Measurements from ENCODE around the gene EIF4G1.

- TF ChIP-seq RAD21 (IDR thresholded peaks at IDR 0.05; ENCODE audit: low read depth) = no peak
- TF ChIP-seq POLR2A (IDR thresholded peaks at IDR 0.05; ENCODE audit: borderline replicate concordance, extremely low read depth, insufficient read depth, insufficient read length) = no peak
- TF ChIP-seq EZH2 (IDR thresholded peaks at IDR 0.05) = no peak
- TF ChIP-seq, protein P1, sequence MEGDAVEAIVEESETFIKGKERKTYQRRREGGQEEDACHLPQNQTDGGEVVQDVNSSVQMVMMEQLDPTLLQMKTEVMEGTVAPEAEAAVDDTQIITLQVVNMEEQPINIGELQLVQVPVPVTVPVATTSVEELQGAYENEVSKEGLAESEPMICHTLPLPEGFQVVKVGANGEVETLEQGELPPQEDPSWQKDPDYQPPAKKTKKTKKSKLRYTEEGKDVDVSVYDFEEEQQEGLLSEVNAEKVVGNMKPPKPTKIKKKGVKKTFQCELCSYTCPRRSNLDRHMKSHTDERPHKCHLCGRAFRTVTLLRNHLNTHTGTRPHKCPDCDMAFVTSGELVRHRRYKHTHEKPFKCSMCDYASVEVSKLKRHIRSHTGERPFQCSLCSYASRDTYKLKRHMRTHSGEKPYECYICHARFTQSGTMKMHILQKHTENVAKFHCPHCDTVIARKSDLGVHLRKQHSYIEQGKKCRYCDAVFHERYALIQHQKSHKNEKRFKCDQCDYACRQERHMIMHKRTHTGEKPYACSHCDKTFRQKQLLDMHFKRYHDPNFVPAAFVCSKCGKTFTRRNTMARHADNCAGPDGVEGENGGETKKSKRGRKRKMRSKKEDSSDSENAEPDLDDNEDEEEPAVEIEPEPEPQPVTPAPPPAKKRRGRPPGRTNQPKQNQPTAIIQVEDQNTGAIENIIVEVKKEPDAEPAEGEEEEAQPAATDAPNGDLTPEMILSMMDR (IDR thresholded peaks at IDR 0.05 in 2 of 3, conservative IDR thresholded peaks at IDR 0.05 in 1 of 3; ENCODE audit: borderline replicate concordance in 1 of 3, insufficient read depth in 1 of 3, low read depth in 2 of 3, low read length in 2 of 3) = no peak
- no peak for TF ChIP-seq EZH2phosphoT487 (IDR thresholded peaks at IDR 0.05; ENCODE audit: borderline replicate concordance)
- no peak for TF ChIP-seq JUND (IDR thresholded peaks at IDR 0.05)
Measured at GRCh38 chr3:184323696-184324095, 9.3 kb downstream of the EIF4G1 start.

Data from HCT116 (cell line).